Aorta (tissue), 5 donors: ENCODE results near the gene VEZT. TPM values are rescaled to one million over a fixed set of nuclear protein-coding genes. Genes with fewer than 3 reads are reported as not detected.

ENCODE experiments used
- ATAC-seq: fragments of 200-7000 bp; cut with Tn5 transposase; one replicate; pipeline ENCODE4 v1.9.1; 2022; ENCODE audit warnings: moderate library complexity; ENCODE audit not compliant: low FRiP score
- DNase-seq, 2 donors: peaks; one replicate each; pipeline ENCODE4 v3.0.0-alpha.2; 2020
- H3K27ac ChIP-seq, 2 donors: one replicate each; pipeline ENCODE4 v1.5.1; 2013; ENCODE audit warnings: low read length in 2 of 2, mild to moderate bottlenecking in 2 of 2, moderate library complexity in 2 of 2, control low read depth in 1 of 2, inconsistent platforms in 1 of 2, low read depth in 1 of 2
- H3K27me3 ChIP-seq, 2 donors: one replicate each; pipeline ENCODE4 v1.6.1; 2013; ENCODE audit warnings: control low read depth in 1 of 2, low read length in 1 of 2, mild to moderate bottlenecking in 1 of 2, moderate library complexity in 1 of 2; ENCODE audit not compliant: insufficient read depth in 2 of 2, control insufficient read depth in 1 of 2
- H3K36me3 ChIP-seq, 2 donors: one replicate each; pipeline ENCODE4 v1.6.1; 2013; ENCODE audit warnings: control low read depth in 1 of 2, low read length in 1 of 2, mild to moderate bottlenecking in 1 of 2; ENCODE audit not compliant: insufficient read depth in 2 of 2, control insufficient read depth in 1 of 2
- H3K4me1 ChIP-seq, 2 donors: one replicate each; pipeline ENCODE4 v1.6.1; 2013; ENCODE audit warnings: low read length in 2 of 2, control low read depth in 1 of 2, mild to moderate bottlenecking in 1 of 2, moderate library complexity in 1 of 2; ENCODE audit not compliant: insufficient read depth in 2 of 2, control insufficient read depth in 1 of 2
- H3K4me3 ChIP-seq, 2 donors: one replicate each; pipeline ENCODE4 v1.5.1; 2013; ENCODE audit warnings: low read length in 2 of 2, control low read depth in 1 of 2, mild to moderate bottlenecking in 1 of 2
- H3K9me3 ChIP-seq: one replicate; pipeline ENCODE4 v1.6.1; 2013; ENCODE audit warnings: mild to moderate bottlenecking, low read length; ENCODE audit not compliant: control insufficient read depth
- WGBS, 2 donors: extraction: QIAGEN DNeasy Blood & Tissue Kit; methylation state at CpG; one replicate each; pipeline ENCODE4 v1.1.7; 2013; 5-methylcytosine and 5-hydroxymethylcytosine counted together
- intact Hi-C, 2 donors: fragments of 100-400 bp; cut with DNase I; formaldehyde crosslinking; loops; one replicate each; pipeline versions ENCODE4 v1.14.2 to v1.15.0; 2022
- polyA plus RNA-seq, 2 donors: library from polyadenylated mRNA; stranded (reverse); fragments of 200-250 nt; gene quantifications; one replicate each; pipeline ENCODE4 v1.2.3, GENCODE V29; 2013
- total RNA-seq, 2 donors: library from RNA; stranded (reverse); fragmentation: NEBNext Ultra II Directional; extraction: Animal tissue kit (Norgen Biotek cat#: 25700); gene quantifications; one replicate each; pipeline ENCODE4 v1.2.1, GENCODE V29; 2021
- donor health status: healthy with polysubstance abuse.
- donor health status: Bipolar disorder and iron deficiency.
- donor health status: DM: no; HTN: no; CAD: no.
- donor health status: DM: no; HTN: no; CAD: no.
- donor health status: DM: yes; HTN: yes; CAD: no.

VEZT gene
- total and polyA plus RNA-seq, 4 donors, result 39.0 to 103 (median 68.9) TPM

DNA sequence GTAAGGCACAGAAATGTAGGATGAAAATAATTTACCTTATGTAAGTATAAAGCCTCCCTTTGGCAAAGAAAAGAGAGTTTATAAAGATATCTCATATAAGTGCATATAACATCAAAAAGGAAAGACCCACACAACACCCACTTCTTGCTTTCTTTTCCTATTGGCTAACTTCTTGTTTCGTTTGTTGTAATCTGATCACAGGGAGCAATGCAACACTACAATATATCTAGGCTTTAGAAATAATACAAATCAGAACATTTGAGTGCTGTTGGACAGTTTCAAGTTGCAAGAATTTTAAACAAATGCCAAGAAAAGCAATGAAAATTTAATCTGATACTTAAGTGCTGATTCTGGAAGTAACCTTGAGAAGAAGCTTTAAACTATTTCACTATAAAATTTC, 1.7 kb upstream of the VEZT start:
- Histone ChIP-seq H3K27me3 (no peaks in the 10 kb centered on the region), H3K36me3 (no peaks in the 10 kb centered on the region), H3K27ac (no peak overlapping the region), H3K4me1 (peaks cover 0 to 2% of the 10 kb centered on the region in 2 donors), H3K4me3 (peak overlapping the region; percentile 8 to 95), H3K9me3 (no peaks in the 10 kb centered on the region)
- DNase-seq, result no peak
- no peak for ATAC-seq
- intact Hi-C loops, result loop anchor here (2.0 to 5.0 kb wide), 4 partner anchors 84 to 143 kb away; partner anchors contain the start of gene NR2C1 (in 1 of the 2)
- 0 to 3% methylated on average over 1 of the region's 1 CpG for WGBS, 2 donors

DNA sequence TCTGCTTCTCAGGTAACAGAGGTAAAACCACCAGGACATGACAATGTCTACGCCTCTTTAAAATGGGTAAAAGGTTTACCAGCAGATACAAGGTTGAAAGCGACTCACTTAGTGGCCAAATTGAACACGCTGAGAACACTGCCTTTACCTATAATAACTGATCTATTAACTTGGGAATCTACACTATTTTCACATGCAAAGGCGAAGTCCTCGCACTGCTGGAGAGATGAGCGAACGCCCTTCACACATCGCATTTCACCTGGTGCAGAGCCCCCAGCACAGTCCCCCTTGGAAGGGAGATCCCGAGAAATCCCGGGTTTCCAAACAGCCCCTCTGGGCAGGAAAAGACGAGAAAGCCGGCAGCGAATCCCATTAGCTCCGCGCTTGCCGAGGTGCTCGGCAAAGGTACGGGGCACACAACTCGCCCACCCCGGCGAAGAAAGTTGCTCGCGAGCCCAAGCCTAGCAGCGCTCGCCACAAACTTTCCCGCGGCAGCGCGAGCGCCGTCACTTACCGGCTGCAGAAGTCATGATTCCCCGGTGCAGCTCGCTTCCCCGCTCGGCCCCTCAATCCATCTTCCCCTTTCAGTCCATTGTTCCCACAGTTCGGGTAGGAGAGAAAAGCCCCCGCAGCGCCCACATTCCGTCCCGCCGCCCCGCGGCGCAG, 763 bp upstream of the VEZT start:
- intact Hi-C loops, result loop anchor here (2.0 to 5.0 kb wide), 4 partner anchors 85 to 144 kb away; partner anchors contain the start of gene NR2C1 (in 1 of the 2)
- H3K27me3 ChIP-seq, result no peaks in the 10 kb centered on the region
- ATAC-seq, result no peak
- H3K27ac ChIP-seq, result peak overlapping the region; percentile 30 to 84
- DNase-seq, result no peak
- H3K4me3 ChIP-seq, result peak overlapping the region; percentile 95 to 98
- no peaks in the 10 kb centered on the region for H3K36me3 ChIP-seq
- H3K9me3 ChIP-seq, result no peaks in the 10 kb centered on the region
- H3K4me1 ChIP-seq, result peaks cover 0 to 2% of the 10 kb centered on the region in 2 donors
- 0% methylated on average over 44 to 45 of the region's 45 CpGs for WGBS, 2 donors

DNA sequence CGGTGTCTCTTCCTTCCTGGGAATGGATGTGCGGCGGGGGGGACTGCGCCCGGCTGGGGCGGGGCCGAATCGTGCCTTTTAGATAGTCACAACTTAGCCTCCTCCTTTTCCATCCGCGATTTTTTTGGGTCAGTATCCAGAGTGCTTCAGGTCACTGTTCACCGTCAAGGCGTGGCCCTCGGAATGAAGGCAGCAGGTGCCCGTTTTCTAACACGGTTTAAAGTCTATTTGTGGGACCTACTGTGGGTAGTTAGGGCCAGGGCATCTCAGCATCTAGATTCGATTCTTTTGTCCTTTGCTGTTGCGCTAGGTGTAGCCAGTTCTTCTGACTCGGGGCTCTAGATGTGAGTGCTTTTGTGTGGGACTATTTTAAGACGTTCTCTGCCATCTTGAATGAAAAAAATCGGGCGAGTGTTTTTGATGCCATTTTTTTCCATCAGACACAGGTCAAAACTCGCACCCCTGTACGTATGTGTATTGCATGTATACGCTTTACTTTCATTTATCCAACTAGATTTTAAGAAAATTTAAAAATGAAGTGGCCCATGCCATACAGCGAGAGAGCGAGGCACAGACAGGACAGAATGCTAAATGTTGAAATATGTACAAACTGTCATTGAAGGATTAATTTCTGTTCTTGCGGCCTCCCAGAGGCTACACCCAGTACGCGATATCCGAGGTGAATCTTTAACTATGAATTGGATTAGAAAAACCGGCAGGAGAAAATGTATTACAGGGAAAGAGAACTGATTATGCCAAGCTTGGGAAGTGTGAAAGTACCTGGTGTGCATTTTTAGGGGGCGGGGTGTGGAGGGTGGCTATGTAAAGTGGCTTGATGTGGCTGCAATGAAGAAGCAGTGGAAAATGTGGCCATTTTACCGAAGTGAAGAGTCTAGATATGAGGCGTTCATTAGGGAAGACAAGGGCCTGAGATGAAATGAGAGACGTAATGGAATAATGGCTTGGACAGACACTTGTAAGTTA, 835 bp downstream of the VEZT start:
- WGBS, 2 donors, result 1% methylated on average over 35 of the region's 35 CpGs
- DNase-seq (no peak), ATAC-seq (peak; percentile 90)
- Histone ChIP-seq H3K36me3 (no peaks in the 10 kb centered on the region), H3K9me3 (no peaks in the 10 kb centered on the region), H3K4me1 (peaks cover 0 to 2% of the 10 kb centered on the region in 2 donors), H3K27me3 (no peaks in the 10 kb centered on the region), H3K4me3 (peak overlapping the region; percentile 52 to 76), H3K27ac (peak overlapping the region; percentile 51 to 97)
- intact Hi-C loops, result loop anchor here (5.0 kb wide), 3 partner anchors 86 to 119 kb away; no protein-coding TSS in a partner anchor

DNA sequence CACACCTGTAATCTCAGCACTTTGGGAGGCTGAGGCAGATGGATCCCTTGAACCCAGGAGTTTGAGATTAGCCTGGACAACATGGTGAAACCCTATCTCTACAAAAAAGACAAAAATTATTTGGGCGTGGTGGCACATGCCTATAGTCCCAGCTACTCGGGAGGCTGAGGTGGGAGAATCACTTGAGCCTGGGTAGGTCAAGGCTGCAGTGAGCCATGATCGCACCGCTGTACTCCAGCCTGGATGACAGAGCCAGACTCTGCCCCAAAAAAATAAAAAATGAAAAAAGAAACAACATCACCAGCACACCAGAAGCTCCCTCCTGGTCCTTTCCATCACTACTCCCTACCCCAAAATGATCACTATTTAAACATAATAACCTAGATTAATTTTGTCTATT, 2.6 kb downstream of the VEZT start:
- 93 to 95% methylated on average over 4 of the region's 4 CpGs for WGBS, 2 donors
- peaks cover 0 to 8% of the 10 kb centered on the region in 2 donors for H3K4me1 ChIP-seq
- no peak overlapping the region for H3K27ac ChIP-seq
- DNase-seq, result no peak
- intact Hi-C loops, result no loop called here
- no peak overlapping the region for H3K4me3 ChIP-seq
- no peaks in the 10 kb centered on the region for H3K27me3 ChIP-seq
- no peaks in the 10 kb centered on the region for H3K9me3 ChIP-seq
- H3K36me3 ChIP-seq, result no peaks in the 10 kb centered on the region
- no peak for ATAC-seq

DNA sequence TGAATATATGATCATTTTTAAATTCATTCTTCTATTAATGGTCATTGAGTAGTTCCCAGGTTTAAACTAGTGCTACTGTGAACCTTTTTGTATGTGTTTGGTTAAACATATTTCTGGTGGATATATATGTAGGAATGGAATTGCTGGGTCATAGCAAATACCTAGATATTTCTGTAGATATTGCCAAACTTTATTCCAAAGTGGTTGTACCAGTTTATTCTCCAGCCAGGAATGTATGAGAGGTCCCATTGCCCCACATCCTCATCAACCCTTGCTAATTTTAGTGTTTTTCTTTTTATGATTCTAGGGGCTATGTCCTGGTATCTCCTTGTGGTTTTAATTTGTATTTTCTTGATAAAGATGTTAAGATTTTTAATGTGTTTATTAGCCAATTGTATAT, 3.1 kb downstream of the VEZT start:
- peaks cover 1 to 8% of the 10 kb centered on the region in 2 donors for H3K4me1 ChIP-seq
- no peaks in the 10 kb centered on the region for H3K27me3 ChIP-seq
- H3K4me3 ChIP-seq, result no peak overlapping the region
- intact Hi-C loops, result no loop called here
- ATAC-seq (no peak), DNase-seq (no peak)
- no peak overlapping the region for H3K27ac ChIP-seq
- no peaks in the 10 kb centered on the region for H3K9me3 ChIP-seq
- H3K36me3 ChIP-seq, result peaks cover 0 to 4% of the 10 kb centered on the region in 2 donors

DNA sequence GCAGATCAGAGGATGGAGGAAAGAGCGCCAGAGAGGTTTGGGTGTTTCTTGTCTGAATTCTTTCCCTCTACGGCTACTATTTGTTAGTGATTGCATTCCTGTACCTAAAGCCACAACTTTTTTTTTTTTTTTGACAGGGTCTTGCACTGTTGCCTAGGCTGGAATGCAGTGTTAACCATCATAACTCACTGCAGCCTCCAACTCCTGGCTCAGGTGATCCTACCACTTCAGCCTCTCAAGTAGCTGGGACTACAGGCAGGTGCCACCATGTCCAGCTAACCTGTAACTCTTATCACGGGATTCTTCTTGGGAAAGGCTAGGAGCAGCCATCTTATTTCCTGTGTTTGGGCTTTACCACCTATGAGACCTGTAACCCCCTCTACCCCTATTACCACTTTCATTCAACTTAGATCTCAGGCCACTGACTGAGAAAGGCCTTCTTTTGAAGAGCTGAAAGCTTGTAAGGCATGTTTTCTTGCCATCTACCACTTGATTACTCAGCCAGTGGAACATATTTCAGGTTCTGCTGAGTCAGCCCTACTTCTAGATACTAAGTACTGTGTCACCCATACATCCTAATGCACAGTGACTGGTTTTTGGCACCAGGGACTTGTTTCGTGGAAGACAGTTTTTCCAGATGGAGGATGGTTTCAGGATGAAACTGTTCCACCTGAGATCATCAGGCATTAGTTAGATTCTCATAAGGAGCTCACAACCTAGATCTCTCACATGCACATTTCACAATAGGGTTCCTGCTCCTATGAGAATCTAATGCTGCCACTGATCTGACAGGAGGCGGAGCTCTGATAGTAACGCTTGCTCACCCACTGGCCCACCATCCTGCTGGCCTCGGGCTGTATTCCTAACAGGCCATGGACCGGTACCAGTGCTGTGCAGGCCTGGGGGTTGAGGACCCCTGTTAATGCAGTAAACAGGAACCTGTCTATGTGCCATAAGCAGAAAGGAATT, 6.9 kb downstream of the VEZT start:
- Histone ChIP-seq H3K27ac (peak overlapping the region in 1 of 2 donors; percentile 54), H3K27me3 (no peaks in the 10 kb centered on the region), H3K9me3 (no peaks in the 10 kb centered on the region), H3K36me3 (peaks cover 0 to 4% of the 10 kb centered on the region in 2 donors), H3K4me3 (no peak overlapping the region), H3K4me1 (peaks cover 3 to 8% of the 10 kb centered on the region in 2 donors)
- ATAC-seq (no peak), DNase-seq (no peak)
- WGBS, 2 donors, result 85 to 89% methylated on average over 8 of the region's 8 CpGs
- intact Hi-C loops, result no loop called here

DNA sequence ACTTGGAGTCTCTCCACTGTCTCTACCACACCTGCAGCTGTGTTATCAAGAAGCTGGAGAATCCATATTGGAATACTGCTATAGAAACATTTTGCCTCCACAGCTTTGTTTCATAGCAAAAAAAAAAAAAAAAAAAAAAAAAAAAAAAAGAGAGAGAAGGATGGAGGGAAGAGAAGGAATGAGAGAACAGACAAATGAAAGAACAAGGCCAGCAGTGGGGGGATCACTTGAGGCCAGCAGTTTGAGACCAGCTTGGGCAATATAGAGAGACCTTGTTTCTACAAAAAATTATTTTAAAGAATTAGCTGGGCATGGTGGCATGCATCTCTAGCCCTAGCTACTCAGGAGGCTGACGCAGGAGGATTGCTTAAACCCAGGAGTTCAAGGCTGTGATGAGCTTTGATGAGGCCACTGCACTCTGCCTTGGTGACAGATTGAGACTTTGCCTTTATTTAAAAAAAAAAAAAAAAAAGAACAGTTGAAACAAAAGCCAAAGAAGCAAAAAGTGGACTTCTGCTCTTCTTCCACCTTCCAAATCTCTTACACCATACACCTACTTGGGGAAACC, 8.1 kb downstream of the VEZT start:
- Histone ChIP-seq H3K4me1 (peaks cover 3 to 8% of the 10 kb centered on the region in 2 donors), H3K9me3 (no peaks in the 10 kb centered on the region), H3K27ac (peak overlapping the region in 1 of 2 donors; percentile 10), H3K4me3 (no peak overlapping the region), H3K36me3 (peaks cover 0 to 4% of the 10 kb centered on the region in 2 donors), H3K27me3 (no peaks in the 10 kb centered on the region)
- DNase-seq (no peak), ATAC-seq (no peak)
- 96 to 97% methylated on average over 1 of the region's 1 CpG for WGBS, 2 donors
- intact Hi-C loops, result no loop called here
